HEK293T (cell line): Measurements from ENCODE around the gene NID2.

Experiments
- FOXK2 ChIP-seq: fragments of 450-650 bp; IDR thresholded peaks from 2 replicates; pipeline ENCODE4 v1.6.1; 2016; ENCODE audit warnings: mild to moderate bottlenecking
- FOXM1 ChIP-seq: fragments of 450-650 bp; IDR thresholded peaks from 2 replicates; pipeline ENCODE4 v1.6.1; 2017; ENCODE audit warnings: mild to moderate bottlenecking, borderline replicate concordance
- NFRKB ChIP-seq: fragments of 450-650 bp; IDR thresholded peaks from 2 replicates; pipeline ENCODE4 v1.6.1; 2016; ENCODE audit warnings: mild to moderate bottlenecking, moderate library complexity
- PKNOX1 ChIP-seq: fragments of 450-650 bp; IDR thresholded peaks from 2 replicates; pipeline ENCODE4 v1.6.1; 2016
- SP1 ChIP-seq: fragments of 450-650 bp; IDR thresholded peaks from 2 replicates; pipeline ENCODE4 v1.6.1; 2017
- SUZ12 ChIP-seq: fragments of 450-650 bp; IDR thresholded peaks from 2 replicates; pipeline ENCODE4 v1.6.1; 2016; ENCODE audit warnings: mild to moderate bottlenecking

DNA sequence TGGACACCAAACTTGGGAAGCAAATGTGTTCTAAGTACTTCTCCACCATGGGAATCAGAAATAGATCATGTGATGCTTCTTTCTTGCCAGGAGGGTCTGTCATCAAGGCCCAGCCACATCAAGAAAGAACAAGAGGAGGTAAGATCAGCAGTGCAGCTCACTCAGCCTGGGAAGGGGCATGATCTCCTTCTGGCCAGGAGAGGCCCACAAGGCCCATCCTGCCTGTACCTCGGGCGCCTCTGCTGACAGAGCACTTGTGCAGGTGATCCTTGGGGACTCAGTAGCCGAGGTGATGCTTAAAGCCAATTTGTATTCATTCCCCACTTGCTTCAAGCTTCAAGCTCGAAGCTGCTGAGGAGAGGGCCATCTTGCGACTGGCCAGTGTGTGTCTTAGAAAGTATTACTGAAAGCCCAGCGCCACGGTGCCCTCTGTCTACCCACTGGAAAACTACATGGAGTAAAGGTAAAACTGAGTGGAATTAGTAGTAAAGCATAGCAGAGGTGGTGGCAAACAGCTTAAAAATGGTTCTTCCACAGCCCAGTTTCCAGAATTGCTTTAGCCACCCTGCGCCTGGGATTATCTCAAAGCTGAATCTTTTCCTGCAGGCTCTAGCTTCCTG lies 53.3 kb downstream of the NID2 start:
- TF ChIP-seq FOXK2 (no peak), SP1 (no peak), FOXM1 (no peak), PKNOX1 (no peak), SUZ12 (no peak), NFRKB (no peak)
